Measurements from ENCODE around the gene BBS7.

Gene BBS7

DNA sequence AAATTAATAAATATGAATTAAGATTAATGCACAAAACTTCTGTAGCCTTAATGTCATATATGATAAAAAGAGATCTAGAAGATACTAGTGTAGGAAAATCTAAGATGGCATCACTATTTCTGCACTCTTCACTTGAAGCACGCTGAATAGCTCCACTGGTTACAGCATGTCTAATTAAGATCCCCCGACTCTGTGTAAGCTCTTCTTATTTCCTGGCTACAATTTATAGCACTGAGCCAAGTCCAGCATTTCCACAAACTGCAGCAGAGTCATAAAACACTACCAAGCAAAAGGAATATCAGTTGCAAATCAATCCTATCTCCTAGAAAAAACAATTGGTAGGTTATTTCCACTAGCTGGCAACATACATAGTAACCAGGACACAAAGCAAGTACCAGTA lies 45.3 kb downstream of the BBS7 start:
- no peak for DNase-seq

DNA sequence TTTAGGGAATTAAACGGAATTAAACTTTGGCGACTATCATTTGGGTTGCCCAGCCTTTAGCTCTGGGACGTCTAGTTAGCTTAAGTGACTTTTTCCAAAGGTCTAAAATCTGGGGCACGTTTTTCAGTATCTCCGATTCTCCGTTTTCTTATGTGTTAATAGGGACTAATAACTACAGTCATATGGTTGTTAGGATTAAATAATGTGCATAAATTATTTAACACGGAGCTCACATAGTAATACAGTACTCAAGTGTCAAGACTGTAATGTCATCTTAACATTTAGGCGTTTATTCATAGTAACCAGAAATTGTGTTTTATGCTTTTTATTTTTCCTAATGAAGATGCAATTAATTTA lies 46.1 kb downstream of the BBS7 start:
- no peak for DNase-seq

DNA sequence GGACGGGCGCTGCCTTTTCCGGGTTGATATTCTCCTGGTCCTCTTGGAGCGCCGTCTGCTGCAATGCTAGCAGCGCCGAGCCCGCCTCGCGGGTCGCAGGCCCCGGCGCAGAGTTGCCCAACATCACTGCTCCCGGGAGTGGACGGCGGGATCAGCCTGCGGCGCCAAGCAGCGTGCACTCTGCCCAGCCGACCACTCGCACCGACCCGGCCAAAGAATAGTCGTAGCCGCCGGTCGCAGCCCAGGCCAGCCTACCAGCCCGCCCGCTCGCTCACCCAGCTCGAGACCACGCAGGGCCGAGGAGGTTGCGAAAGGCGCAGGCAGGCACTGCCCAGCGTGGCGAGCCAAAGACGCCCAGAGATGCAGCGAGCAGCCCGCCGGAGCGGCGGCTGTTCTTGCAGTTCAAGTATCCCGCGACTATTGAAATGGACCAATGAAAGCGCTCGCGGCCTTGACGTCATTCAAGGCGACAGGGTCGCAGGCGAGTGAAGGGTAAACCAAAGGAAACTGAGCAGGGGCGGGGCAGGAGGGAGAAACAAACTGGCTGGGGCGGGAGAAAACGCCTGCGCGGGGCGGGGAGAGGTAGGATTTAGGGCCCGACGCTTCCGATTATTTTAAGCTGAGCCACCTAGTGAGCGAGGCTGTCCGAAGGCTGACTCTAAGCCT lies 46.6 kb downstream of the BBS7 start, which contains the start of gene CCNA2:
TSS of gene CCNA2 (minus strand) at position 379 of the 666 bp plus-strand sequence. CDS start at position 124, 255 bp downstream.
- peak; percentile 96 for DNase-seq

DNA sequence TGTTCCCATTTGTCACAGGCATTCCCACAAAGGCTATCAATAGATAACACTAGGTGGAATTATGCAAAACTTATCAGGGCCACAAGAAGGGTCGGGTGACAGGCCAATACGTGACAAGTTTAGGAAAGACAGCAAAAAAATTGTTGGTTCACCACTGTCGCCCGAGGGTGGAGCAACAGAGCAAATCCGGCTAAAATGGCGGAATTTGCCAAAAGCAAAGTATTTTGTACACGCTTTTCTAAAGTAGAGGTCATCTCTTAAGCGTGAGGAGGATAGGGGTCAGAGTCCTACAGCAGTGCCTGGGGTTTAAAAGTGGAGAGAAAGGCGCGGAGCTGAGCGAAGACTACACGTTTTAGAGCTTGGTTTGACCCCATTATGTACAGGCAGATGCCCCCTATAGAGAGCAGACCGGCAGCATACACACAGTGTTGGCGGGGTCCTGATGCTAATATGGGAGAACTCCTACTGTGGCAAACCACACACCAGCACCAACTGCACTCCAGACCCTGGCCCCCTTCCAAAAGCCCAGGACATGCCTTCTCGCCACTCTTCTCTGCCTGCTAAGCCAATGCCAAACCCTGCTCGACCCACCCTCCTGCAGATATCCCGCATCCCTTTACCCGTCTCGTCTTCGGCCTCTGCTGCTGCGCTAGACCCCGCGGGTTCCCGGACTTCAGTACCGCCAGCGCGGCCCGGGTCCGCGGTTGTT lies 47.3 kb downstream of the BBS7 start:
- DNase-seq = peak; percentile 40

DNA sequence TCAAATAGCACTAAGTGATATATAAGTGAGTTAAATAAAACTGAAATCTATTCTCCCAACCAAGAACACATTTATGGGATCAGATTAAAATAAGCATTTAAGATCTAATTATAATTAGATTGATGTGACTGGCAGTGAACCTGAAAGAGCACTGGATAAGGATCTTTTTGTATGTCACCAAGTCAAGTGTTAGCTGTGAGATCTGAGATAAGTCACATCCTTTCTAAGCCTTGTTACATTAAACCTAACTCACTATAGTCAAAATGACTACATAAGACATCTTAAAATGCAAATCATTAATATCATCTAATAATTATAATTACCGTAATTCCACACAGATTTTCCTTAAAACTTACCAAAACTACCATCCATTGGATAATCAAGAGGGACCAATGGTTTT lies 48.2 kb downstream of the BBS7 start:
- no peak for DNase-seq

DNA sequence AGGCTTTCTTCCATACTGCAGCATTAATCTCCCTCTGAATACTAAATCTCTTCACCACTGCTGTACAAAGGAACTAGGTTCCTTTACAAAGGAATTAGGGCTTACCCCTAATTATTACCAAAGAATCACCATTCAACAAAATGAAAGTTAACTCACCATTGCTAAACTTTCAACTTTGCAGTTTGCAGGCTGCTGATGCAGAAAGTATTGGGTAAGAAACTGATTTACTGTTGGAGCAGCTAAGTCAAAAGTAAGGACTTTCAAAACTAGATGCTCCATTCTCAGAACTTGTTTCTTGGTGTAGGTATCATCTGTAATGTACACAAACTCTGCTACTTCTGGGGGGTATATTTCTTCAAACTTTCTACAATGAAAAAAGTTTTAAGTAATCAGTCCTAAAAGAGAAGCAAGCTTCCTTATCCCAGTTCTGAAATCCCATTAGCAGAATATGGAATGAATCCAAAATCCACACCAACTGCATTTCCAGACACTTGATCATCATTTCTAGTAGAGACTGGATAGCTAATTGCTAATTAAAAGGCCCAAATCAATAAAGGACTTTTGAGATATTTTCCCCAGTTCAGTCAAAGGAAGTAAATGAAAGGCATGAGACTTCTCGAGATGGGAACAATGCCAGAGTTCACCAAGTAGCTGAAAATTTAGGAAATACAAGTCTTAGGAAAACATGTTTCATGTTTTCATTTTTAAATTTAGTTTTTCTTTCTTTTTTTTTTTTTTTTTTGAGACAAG lies 50.9 kb downstream of the BBS7 start:
- DNase-seq = no peak

DNA sequence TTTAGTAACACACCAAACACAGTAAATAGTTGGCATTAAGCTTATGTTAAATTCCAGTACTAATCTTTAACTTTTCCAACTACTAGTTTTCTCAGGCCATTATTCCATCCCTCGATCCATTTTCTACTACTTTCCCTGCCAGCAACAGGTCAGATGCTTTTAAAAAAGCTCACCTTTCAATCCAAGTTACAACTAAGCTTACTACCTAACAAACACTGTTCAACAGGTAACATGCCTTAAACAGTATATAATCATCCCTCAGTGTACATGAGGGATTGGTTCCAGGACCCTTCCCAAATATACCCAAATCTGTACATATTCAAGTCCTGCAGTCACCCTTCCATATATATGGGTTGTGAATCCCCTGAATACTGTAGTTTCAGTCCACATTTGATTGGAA lies 52.1 kb downstream of the BBS7 start:
- DNase-seq = no peak

DNA sequence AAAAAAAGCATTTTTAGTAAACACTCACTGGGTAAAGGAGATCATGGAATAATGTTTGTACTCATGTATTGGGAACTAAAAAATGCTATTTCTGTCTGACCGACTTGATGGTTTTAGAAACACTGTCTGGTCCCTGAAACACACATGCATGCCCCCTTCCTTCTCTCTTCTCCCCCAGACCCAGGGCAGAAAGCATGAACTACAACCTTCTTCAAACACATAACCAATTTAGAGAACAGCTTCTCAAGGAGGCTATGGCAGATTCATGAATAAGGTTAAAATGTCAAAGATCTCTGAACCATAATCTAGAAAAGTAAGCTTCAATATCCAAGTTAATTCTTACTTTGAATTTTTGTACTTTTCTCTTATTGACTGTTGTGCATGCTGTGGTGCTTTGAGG lies 52.6 kb downstream of the BBS7 start:
- DNase-seq = no peak

DNA sequence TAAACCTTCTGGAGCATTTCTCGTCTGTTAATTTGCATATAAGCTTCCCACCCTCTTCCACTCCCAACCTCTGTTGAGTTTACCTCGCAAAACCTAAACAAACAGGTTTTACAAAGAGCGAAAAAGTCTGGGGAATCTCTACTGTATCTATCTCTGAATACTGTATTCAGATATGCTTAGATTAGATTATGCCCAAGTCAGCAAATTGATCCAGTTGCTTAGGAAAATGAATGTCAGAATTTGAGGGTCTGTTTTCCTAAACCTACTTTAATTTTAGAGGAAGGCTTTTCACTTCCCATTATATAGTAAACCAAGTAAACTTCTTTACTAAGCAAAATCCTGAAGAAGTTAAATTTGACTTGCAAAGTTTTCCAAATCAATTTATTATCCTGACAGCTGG lies 53.3 kb downstream of the BBS7 start:
- DNase-seq = no peak

DNA sequence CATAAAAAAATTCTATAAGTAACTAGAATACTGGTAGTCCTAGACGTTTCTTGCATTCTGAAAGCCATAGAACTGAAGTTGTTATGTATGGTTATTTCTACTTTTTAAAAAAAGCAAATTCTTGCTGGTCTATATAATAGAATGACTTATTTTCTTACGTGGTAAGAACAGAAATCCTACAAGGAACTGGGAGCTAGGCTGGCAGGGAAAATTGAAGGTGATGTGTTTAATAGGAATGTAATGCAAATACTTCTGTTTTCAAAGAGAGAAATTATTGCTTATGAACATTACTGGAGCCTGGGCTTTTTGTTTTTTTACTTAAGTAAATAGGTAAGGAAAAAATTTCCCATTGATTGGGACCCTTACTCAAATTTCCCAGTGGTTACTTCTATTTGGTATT lies 55.5 kb downstream of the BBS7 start:
- DNase-seq = no peak

DNA sequence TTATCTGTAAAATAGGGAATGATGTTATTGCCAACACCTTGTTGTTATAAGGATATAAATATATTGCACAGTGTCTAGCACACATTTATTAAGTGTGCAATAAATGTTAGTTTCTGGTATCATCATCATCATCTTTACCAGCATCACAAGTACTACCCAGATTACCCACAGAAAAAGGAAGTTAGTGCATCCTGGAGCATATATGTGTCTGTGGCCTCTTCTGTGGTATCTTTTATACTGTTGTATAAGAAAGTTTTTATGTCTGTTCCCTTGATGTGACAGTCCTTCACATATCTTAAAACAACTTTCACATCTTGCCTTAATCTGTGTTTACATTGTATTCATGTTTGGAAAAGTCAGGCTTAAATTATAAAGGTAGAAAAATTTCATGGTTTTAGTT lies 59.2 kb downstream of the BBS7 start:
- DNase-seq = peak; percentile 18

DNA sequence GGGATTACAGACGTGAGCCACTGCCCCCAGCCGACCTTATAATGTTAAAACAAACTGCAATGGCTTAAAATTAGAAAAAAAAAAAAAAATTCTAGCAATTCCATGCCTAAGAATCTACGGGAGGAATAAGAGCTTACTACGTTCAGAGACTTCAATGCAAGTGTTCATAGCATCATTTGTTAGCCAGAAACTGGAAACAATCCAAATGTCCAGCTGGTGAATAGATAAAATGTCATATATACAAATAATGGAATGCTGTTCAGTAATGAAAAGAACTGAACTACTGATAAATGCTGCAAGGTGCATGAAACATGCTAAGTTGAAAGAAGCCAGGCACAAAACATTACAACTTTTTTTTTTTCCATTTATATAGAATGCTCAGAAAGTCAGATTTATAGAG lies 63.9 kb downstream of the BBS7 start:
- DNase-seq = no peak

DNA sequence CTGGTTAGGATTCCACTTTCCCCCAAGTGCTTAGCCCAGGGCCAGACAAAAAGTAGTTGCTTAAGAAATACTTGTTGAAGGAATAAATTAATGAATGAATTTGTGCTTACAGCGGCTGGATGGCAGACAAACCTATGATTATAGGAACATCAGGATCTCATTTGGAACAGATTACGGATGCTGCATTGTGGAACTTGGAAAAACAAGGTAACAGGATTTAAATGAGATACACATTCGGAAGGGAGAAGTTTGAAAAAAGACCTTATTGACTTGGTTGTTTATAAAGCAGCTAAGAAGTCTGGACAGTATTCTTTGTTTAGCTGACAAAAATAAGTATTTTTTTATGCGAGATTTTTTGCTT lies 68.6 kb downstream of the BBS7 start:
- no peak for DNase-seq

DNA sequence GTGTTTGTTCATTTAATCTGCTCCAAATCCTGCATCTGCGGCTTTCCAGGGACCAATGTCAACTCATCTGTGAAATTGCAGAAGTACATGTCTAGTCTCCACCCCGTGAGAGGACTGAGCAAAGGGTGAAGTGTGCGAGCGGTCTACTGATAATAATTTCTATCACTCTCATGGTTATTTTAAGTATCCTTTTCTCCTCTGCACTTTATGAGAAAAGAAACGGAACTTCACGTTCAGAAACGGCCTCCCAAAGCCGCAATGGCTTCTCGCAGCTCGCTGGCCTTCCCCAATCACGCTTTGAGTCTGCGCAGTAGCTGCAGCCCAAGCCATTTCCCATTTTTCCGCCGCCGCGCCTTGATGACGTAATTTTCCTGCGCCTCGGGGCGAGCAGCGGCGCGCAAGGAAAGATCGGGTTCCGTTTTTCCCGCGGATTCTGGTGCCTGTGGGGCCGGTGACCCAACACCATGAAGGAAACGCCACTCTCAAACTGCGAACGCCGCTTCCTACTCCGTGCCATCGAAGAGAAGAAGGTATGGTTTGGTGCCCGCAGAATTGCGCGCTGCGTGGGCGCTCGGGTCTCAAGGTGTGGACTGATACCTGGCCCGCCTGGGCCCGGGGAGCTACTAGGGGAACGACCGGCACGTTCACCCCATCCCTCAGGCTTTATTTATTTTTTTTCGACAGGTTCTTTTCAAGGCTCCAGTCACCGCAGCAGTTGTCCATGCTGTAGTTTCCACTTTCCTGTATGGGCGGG lies 69.1 kb downstream of the BBS7 start, which contains the start of gene EXOSC9:
TSS of gene EXOSC9 (plus strand) at position 363 of the 754 bp plus-strand sequence. CDS start at position 465, 102 bp downstream.
- peak; percentile 86 for DNase-seq

DNA sequence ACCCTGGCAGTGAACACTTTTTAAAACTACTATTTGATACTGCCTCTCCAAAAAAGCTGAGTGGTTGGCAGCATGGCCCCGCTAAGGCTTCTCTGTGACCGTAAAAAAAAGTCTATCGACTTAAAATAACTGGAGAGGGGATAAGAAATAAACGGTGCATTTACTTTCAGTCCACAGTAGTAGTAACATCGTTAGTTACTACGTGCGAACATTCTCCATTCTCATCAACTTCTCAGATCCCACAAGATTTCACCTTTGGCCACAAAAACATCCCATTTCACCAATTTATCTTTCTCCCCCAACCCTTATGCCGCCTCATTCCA lies 69.7 kb downstream of the BBS7 start:
- DNase-seq = no peak

DNA sequence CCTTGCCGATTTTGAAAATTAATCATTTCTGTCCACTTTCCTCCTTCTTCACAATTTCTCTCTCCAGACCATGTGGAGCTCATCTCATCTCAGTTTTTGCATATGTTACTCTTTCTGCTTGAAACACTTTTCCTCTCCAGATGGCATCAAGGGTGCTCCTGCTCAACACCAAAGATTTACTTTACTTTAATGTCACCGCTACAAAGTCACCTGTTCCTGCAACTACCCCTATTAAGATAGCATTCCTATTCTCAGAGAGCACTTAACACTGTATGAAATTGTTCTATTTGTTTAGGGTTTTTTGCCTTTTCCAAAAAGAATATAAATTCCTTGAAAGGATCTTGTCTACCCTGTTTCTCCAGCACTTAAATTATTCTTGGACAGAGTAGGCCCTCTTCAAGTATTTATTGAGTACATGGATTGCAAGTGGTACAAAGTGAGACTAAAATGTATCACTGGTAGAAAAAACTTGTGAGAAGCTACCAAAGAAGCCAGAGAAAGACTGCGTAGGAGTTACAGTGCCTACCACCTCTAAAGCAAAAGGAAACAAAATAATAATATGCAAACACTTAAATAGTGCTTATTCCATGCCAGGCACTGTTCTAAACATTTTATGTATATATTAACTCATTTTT lies 70.3 kb downstream of the BBS7 start:
- DNase-seq = no peak

DNA sequence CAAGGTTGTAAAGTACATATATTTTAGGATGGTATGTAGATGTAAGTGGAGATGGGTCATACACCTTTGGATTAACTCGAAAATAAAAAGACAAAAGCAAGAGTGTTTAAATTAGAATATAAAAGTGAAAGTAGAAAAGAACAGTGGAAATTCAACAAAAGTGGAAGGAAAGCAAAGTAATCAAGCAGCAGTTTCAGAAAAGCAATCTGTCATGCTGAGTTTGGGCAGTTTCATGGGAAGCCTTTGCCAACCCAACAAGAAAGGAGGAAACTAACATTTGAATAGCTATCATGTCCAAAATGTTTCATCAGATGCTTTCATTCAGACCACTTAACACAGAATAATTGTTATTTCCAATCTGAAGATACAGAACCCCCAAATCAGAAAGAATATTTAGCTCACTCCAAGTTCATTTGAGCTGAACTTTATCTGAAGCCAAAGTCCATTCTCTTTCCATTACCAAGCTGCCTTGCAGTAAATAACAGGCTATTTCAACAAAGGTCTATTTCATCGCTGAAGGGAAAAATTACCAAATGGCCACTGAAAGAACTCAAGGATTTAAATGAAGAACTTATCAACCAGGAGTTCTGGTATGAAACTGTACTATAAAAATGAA lies 71.0 kb downstream of the BBS7 start:
- peak; percentile 33 for DNase-seq

DNA sequence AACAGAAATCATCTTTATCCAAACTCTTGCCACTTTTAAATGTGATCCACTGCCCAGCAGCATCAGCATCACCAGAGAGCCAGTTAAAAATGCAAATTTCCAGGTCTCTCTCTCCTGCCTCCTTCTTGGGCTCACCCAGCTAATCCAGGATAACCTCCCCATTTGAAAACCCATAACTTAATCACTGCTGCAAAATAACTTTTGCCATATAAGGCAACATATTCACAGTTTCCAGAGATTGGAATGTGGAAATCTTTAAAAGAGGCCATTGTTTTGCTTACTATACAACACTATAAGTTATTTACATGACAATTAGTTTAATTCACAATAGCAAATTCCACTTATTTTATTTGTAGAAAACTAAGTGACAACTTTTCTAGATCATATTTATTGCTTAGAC lies 74.0 kb downstream of the BBS7 start:
- DNase-seq = no peak

DNA sequence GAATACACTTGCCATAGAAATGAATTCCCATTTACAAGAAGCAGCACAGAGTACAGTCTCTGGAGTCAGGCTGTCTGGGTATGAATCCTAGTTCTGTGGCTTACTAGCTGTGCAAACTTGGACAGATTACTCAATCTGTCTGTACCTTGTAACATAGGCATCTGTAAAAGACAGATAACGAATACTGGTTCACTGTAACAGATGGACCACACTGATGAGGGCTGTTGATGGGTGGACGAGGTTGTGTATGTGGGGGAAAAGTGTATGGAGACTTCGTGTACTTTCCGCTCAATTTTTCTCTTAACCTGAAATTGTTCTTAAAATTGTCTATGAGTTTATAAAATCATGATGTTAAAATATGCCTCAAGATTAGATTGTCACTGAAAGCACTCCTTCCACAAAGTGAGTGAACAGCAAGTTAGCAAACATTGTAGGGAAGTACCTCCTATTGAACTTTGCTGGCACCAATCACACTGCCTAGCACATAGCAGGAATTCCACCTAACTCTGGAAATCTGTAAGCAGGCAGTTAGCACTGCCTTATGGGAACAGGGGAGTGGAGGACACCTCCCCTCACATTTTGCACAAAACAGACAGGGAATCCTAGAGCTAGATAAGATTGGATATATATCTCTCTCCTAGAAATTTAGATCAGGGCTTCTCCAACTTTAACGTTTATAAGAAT lies 75.6 kb downstream of the BBS7 start:
- DNase-seq = no peak

DNA sequence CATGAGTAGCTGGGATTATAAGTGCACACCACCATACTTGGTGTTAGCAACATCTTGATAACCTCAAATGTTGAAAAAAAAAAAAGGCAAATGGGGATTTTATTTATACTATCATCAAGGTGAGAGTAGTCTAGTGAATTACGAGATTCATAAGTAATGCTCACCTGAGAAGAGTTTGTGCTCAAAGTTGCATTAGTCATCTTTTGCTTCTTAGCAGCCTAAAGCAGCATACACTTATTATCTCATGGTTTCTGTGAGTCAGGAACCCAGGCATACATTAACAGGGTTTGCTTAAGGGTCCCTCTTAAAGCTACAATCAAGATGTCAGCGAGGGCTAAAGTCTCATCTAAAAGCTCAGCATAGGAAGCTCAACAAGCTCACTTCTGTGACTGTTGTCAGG lies 77.3 kb downstream of the BBS7 start:
- no peak for DNase-seq

DNA sequence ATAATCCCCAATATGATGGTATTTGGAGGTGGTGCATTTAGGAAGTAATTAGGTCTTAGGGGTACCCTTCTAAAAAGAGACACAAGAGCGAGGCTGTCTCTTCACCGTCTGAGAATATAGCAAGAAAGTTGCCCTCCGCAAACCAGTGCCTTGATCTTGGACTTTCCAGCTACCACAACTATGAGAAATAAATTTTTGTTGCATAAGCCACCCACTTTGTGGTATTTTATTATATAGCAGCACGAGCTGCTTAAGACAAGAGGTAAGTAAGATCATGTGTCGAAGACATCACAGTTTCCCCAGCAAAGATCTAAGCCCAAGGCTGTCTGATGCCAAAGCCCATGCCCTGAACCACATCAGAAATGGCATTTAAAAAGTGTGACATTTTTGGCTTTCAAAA lies 78.8 kb downstream of the BBS7 start:
- no peak for DNase-seq

DNA sequence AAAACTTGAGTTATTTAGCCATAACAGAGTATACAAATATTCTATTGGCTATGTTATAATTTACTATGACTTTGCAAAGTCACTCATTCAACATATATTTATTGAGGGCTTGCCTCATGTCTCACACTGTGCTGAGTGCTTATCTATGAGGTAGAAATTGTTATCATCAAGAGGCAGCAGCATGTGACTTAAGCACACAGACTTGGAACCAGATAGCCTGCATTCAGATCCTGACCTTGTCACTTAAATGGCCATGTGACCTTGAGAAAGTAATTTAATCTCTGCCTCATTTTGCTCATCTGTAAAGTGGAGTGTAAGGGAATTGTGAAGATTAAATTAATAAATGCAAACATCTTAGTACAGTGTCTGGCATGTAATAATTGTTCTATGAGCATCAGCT lies 79.3 kb downstream of the BBS7 start:
- no peak for DNase-seq
